HG03342 (cell line): ENCODE results near the gene LMTK3.

ENCODE experiments used
- ATAC-seq: cut with Tn5 transposase; IDR thresholded peaks from one replicate; pipeline ENCODE4 v1.9.1; 2021; ENCODE audit warnings: mild to moderate bottlenecking, moderate library complexity; ENCODE audit not compliant: unreplicated experiment

LMTK3 gene

GRCh38 chr19:48508729-48509411 lies 2.8 kb downstream of the LMTK3 start:
- ATAC-seq: no peak

- ATAC-seq: no peak
Measured at GRCh38 chr19:48507911-48508439, 3.7 kb downstream of the LMTK3 start.

- no peak for ATAC-seq
Measured at GRCh38 chr19:48506138-48506733, 5.4 kb downstream of the LMTK3 start.

GRCh38 chr19:48502350-48503018 lies 9.2 kb downstream of the LMTK3 start:
- no peak for ATAC-seq

GRCh38 chr19:48501494-48502349 lies 9.9 kb downstream of the LMTK3 start:
- no peak for ATAC-seq

- no peak for ATAC-seq
Measured at GRCh38 chr19:48500830-48501493, 10.7 kb downstream of the LMTK3 start.

GRCh38 chr19:48499316-48500090 lies 12.1 kb downstream of the LMTK3 start:
- ATAC-seq: no peak

GRCh38 chr19:48498595-48499311 lies 12.9 kb downstream of the LMTK3 start:
- no peak for ATAC-seq

GRCh38 chr19:48497728-48498594 lies 13.7 kb downstream of the LMTK3 start:
- ATAC-seq: no peak

- ATAC-seq: no peak
Measured at GRCh38 chr19:48496959-48497727, 14.5 kb downstream of the LMTK3 start.

GRCh38 chr19:48495396-48495795 lies 16.2 kb downstream of the LMTK3 start:
- ATAC-seq: no peak

- peak; percentile 2 for ATAC-seq
Measured at GRCh38 chr19:48493718-48494401, 17.8 kb downstream of the LMTK3 start.

GRCh38 chr19:48492925-48493717 lies 18.5 kb downstream of the LMTK3 start:
- ATAC-seq: peak; percentile 54

- no peak for ATAC-seq
Measured at GRCh38 chr19:48491793-48492123, 19.9 kb downstream of the LMTK3 start.

- ATAC-seq: no peak
Measured at GRCh38 chr19:48490981-48491792, 20.4 kb downstream of the LMTK3 start.
